Karpas-422 (cell line): ENCODE data around the gene USP30. TPM values are rescaled to one million over a fixed set of nuclear protein-coding genes. Genes with fewer than 3 reads are reported as not detected.

Experiments used
- DNase-seq: peaks from one replicate; pipeline ENCODE4 v3.0.0-alpha.2; 2015
- H2AFZ ChIP-seq: fragments of 200-600 bp; sonication (generic); 2 replicates; pipeline ENCODE4 v1.6.1; 2014; ENCODE audit warnings: antibody characterized with exemption, low read length, mixed read lengths
- H3K27ac ChIP-seq: fragments of 200-600 bp; sonication (generic); 2 replicates; pipeline ENCODE4 v1.5.1; 2014; ENCODE audit warnings: mild to moderate bottlenecking, low read length, moderate library complexity
- H3K27me3 ChIP-seq: fragments of 200-600 bp; sonication (generic); 2 replicates; pipeline ENCODE4 v1.6.1; 2014; ENCODE audit warnings: low read length, mixed read lengths
- H3K36me3 ChIP-seq: fragments of 200-600 bp; sonication (generic); 2 replicates; pipeline ENCODE4 v1.6.1; 2014; ENCODE audit warnings: low read length, mixed read lengths; ENCODE audit not compliant: insufficient read depth
- H3K4me1 ChIP-seq: fragments of 200-600 bp; sonication (generic); 2 replicates; pipeline ENCODE4 v1.6.1; 2014; ENCODE audit warnings: mild to moderate bottlenecking, low read length, mixed read lengths
- H3K4me2 ChIP-seq: fragments of 200-600 bp; sonication (generic); 2 replicates; pipeline ENCODE4 v1.6.1; 2014; ENCODE audit warnings: low read length, low read depth, mild to moderate bottlenecking; ENCODE audit not compliant: poor library complexity, severe bottlenecking
- H3K4me3 ChIP-seq: fragments of 200-600 bp; sonication (generic); 2 replicates; pipeline ENCODE4 v1.5.1; 2014; ENCODE audit warnings: mild to moderate bottlenecking, antibody characterized with exemption, low read length, mixed read lengths
- H3K79me2 ChIP-seq: fragments of 200-600 bp; sonication (generic); 2 replicates; pipeline ENCODE4 v1.6.1; 2014; ENCODE audit warnings: mild to moderate bottlenecking, low read length, mixed read lengths
- H3K9ac ChIP-seq: fragments of 200-600 bp; sonication (generic); 2 replicates; pipeline ENCODE4 v1.6.0; 2014; ENCODE audit warnings: low read length
- H3K9me2 ChIP-seq: fragments of 200-600 bp; sonication (generic), shearing (Covaris generic); replicated peaks from 2 replicates; pipeline ENCODE4 v1.6.0; 2014; ENCODE audit warnings: mild to moderate bottlenecking, low read length, moderate library complexity; ENCODE audit not compliant: insufficient read depth
- H3K9me3 ChIP-seq: fragments of 300-700, 200-600 bp; sonication (generic); 2 replicates; pipeline ENCODE4 v1.6.1; 2014; ENCODE audit warnings: low read length, mixed read lengths
- H4K20me1 ChIP-seq: fragments of 200-600 bp; sonication (generic); 2 replicates; pipeline ENCODE4 v1.6.1; 2014; ENCODE audit warnings: mild to moderate bottlenecking, antibody characterized with exemption, low read length, low read depth; ENCODE audit not compliant: insufficient read depth
- total RNA-seq: library from RNA; depleted of rRNA; stranded (reverse); fragments of >200 nt; shearing (Covaris generic); gene quantifications from 2 replicates; pipeline ENCODE4 v1.2.3, GENCODE V29; 2014; ENCODE audit warnings: low replicate concordance

Gene USP30
- total RNA-seq, 1 experiment from 2014 or later: 19.3 TPM

DNA sequence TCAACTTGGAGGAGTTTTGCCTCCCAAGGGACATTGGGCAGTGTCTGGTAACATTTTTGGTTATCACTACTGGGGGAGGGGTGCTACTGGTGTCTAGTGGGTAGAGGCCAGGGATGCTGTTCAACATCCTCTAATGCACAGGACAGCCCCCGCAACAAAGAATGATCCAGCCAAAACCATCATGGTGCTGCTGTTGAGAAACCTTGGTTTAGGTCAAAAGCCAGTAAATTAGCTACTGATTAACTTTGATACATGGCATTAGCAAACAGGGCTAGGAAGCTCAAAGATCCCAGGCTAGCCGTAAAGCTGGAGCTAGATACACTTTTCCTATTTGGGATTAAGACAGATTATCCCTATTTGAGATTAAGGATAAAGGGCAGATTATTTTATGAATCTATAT is 32.0 kb downstream of the USP30 start:
- H3K4me2 ChIP-seq: no peak overlapping the region

GRCh38 chr12:109085590-109085989 is 33.2 kb downstream of the USP30 start:
- H3K9me3 ChIP-seq: no peaks in the 10 kb centered on the region
- H3K4me2 ChIP-seq: no peak overlapping the region
- peaks cover 5% of the 10 kb centered on the region; the same call in 1 of the 2 replicates for H3K4me1 ChIP-seq
- no peak overlapping the region for H3K27ac ChIP-seq
- H3K4me3 ChIP-seq: no peak overlapping the region
- H3K36me3 ChIP-seq: peaks cover 26% of the 10 kb centered on the region; the same call in 1 of the 2 replicates
- H3K9me2 ChIP-seq: no peaks in the 10 kb centered on the region
- peaks cover 10% of the 10 kb centered on the region for H3K79me2 ChIP-seq
- H3K27me3 ChIP-seq: no peaks in the 10 kb centered on the region
- H2AFZ ChIP-seq: no peak overlapping the region
- no peak for DNase-seq
- no peak overlapping the region for H3K9ac ChIP-seq
- no peaks in the 10 kb centered on the region for H4K20me1 ChIP-seq

More for the DNA sequence above, 32.0 kb downstream of the USP30 start:
- Histone ChIP-seq H3K9me2 (no peaks in the 10 kb centered on the region), H3K9me3 (no peaks in the 10 kb centered on the region), H2AFZ (no peak overlapping the region), H3K4me1 (peaks cover 4% of the 10 kb centered on the region; the same call in 1 of the 2 replicates), H3K27ac (no peak overlapping the region), H3K4me3 (no peak overlapping the region), H3K36me3 (peaks cover 18% of the 10 kb centered on the region; the same call in 1 of the 2 replicates), H4K20me1 (no peaks in the 10 kb centered on the region), H3K27me3 (no peaks in the 10 kb centered on the region), H3K9ac (no peak overlapping the region), H3K79me2 (no peaks in the 10 kb centered on the region)
- DNase-seq: no peak

GRCh38 chr12:109087250-109087649 is 34.9 kb downstream of the USP30 start:
- Histone ChIP-seq H3K9me2 (no peaks in the 10 kb centered on the region), H3K36me3 (peaks cover 26% of the 10 kb centered on the region; the same call in 1 of the 2 replicates), H3K27ac (no peak overlapping the region), H3K4me3 (no peak overlapping the region), H3K79me2 (peaks cover 26% of the 10 kb centered on the region), H3K4me1 (peaks cover 20% of the 10 kb centered on the region), H3K4me2 (no peak overlapping the region), H4K20me1 (no peaks in the 10 kb centered on the region), H2AFZ (no peak overlapping the region), H3K9me3 (no peaks in the 10 kb centered on the region), H3K9ac (no peak overlapping the region), H3K27me3 (no peaks in the 10 kb centered on the region)
- no peak for DNase-seq

DNA sequence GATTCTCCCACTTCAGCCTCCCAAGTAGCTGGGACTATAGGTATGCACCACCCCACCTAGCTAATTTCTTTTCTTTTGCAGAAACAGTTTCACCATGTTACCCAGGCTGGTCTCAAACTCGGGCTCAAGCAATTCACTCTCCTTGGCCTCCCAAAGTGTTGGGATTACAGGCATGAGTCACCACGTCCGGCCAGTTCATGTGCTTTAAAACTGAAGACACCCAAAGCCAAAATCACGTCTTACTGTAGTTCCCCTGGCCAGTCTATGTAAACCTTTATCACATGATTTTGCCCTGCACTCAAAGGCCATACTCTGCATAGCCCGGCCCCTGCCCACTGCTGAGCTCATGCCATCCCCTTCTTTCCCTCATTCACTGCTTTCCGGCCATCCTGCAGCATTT is 36.4 kb downstream of the USP30 start:
- no peak overlapping the region for H3K27ac ChIP-seq
- H3K36me3 ChIP-seq: peaks cover 26% of the 10 kb centered on the region; the same call in 1 of the 2 replicates
- H3K4me2 ChIP-seq: no peak overlapping the region
- no peak overlapping the region for H3K9ac ChIP-seq
- no peaks in the 10 kb centered on the region for H4K20me1 ChIP-seq
- H3K27me3 ChIP-seq: no peaks in the 10 kb centered on the region
- DNase-seq: no peak
- peaks cover 34% of the 10 kb centered on the region for H3K4me1 ChIP-seq
- no peak overlapping the region for H3K4me3 ChIP-seq
- H3K9me3 ChIP-seq: no peaks in the 10 kb centered on the region
- H2AFZ ChIP-seq: no peak overlapping the region
- H3K9me2 ChIP-seq: no peaks in the 10 kb centered on the region
- peaks cover 36% of the 10 kb centered on the region for H3K79me2 ChIP-seq

- H3K9ac ChIP-seq: no peak overlapping the region
- H3K4me3 ChIP-seq: no peak overlapping the region
- no peak overlapping the region for H3K4me2 ChIP-seq
- H3K27ac ChIP-seq: no peak overlapping the region
- peaks cover 26% of the 10 kb centered on the region; the same call in 1 of the 2 replicates for H3K36me3 ChIP-seq
- H3K9me2 ChIP-seq: no peaks in the 10 kb centered on the region
- H2AFZ ChIP-seq: no peak overlapping the region
- H3K4me1 ChIP-seq: peaks cover 30% of the 10 kb centered on the region
- H3K79me2 ChIP-seq: peaks cover 36% of the 10 kb centered on the region
- H3K9me3 ChIP-seq: no peaks in the 10 kb centered on the region
- DNase-seq: no peak
- no peaks in the 10 kb centered on the region for H4K20me1 ChIP-seq
- no peaks in the 10 kb centered on the region for H3K27me3 ChIP-seq
These were observed 37.3 kb downstream of the USP30 start for GRCh38 chr12:109089683-109090082.

- Histone ChIP-seq H3K27me3 (no peaks in the 10 kb centered on the region), H3K9me3 (no peaks in the 10 kb centered on the region), H3K4me2 (peak overlapping the region; percentile 74), H4K20me1 (no peaks in the 10 kb centered on the region), H3K4me1 (peaks cover 36% of the 10 kb centered on the region), H3K4me3 (peak overlapping the region; percentile 76), H3K79me2 (peaks cover 36% of the 10 kb centered on the region), H3K36me3 (peaks cover 20% of the 10 kb centered on the region; the same call in 1 of the 2 replicates), H3K27ac (peak overlapping the region; percentile 69), H3K9me2 (no peaks in the 10 kb centered on the region), H2AFZ (peak overlapping the region; percentile 77), H3K9ac (peak overlapping the region; percentile 82)
- DNase-seq: peak; percentile 44
These were observed 40.2 kb downstream of the USP30 start for GRCh38 chr12:109092497-109093021.

DNA sequence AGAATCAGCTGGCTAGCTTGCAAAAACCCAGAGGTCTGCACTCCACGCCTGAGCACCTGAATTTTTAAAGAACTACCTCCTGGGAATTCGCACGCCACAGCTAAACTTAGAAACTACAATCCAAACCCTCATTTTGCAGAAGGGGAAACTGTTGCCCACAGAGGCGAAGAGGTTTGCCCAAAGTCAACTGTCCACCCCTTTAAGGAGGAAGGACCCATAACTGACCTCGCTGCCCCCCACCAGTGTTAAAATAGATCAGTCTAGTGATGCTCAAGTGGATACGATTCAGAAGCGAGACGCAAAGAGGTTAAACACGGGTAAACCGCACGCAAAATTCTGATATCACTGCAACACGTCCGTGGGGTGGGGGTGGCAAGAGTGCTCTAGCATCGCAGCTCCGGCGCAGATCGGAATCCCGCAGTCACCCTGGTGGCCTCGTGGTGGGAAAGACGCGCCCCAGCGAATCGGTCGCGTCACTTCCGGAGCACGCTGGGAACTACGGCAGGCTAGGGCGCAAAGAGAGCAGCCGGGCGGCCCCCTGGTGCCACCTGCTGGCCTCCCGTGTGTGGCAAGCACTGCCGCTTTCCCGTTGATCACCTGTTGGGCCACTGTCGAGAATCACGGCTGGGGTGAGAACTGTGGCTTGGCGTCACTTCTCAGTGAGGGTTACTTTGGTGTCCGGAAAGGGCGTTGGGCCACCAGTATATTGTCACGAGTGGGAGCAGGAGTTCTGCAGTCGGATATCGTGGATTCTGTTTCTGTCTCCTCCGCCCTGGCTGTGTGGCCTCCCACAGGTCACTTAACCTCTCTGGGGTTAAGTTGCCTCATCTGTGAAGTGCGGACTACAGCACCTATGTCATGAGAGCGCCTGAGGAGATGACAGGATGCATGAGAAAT is 40.9 kb downstream of the USP30 start, which contains the start of gene ALKBH2:
TSS of gene ALKBH2 (minus strand) at position 451 of the 897 bp plus-strand sequence. CDS start 686 bp downstream, outside the sequence.
- peaks cover 38% of the 10 kb centered on the region for H3K79me2 ChIP-seq
- H3K27ac ChIP-seq: peak within 1 kb of the TSS; percentile 69
- H4K20me1 ChIP-seq: no peaks in the 10 kb centered on the region
- H3K9ac ChIP-seq: peak within 1 kb of the TSS; percentile 82
- H3K4me1 ChIP-seq: peaks cover 36% of the 10 kb centered on the region
- H3K27me3 ChIP-seq: no peaks in the 10 kb centered on the region
- no peaks in the 10 kb centered on the region for H3K9me3 ChIP-seq
- DNase-seq: peak; percentile 98
- H2AFZ ChIP-seq: peak within 1 kb of the TSS; percentile 77
- peak within 1 kb of the TSS; percentile 76 for H3K4me3 ChIP-seq
- H3K36me3 ChIP-seq: peaks cover 16% of the 10 kb centered on the region; the same call in 1 of the 2 replicates
- H3K4me2 ChIP-seq: peak within 1 kb of the TSS; percentile 74
- H3K9me2 ChIP-seq: no peaks in the 10 kb centered on the region

GRCh38 chr12:109097140-109097434 is 44.7 kb downstream of the USP30 start:
- peak overlapping the region; percentile 82 for H3K9ac ChIP-seq

More at GRCh38 chr12:109097140-109097434, 44.7 kb downstream of the USP30 start:
- Histone ChIP-seq H3K27ac (no peak overlapping the region), H2AFZ (no peak overlapping the region; the same call in 1 of the 2 replicates), H3K9me2 (no peaks in the 10 kb centered on the region), H3K79me2 (peaks cover 37% of the 10 kb centered on the region), H3K27me3 (no peaks in the 10 kb centered on the region), H3K4me3 (peak overlapping the region; percentile 83), H3K4me1 (peaks cover 33% of the 10 kb centered on the region), H3K9me3 (no peaks in the 10 kb centered on the region), H4K20me1 (no peaks in the 10 kb centered on the region), H3K36me3 (peaks cover 29% of the 10 kb centered on the region), H3K4me2 (peak overlapping the region; percentile 94)
- DNase-seq: no peak
